Karpas-422 (cell line): Measurements from ENCODE around the gene ANKRD62. TPM values are rescaled to one million over a fixed set of nuclear protein-coding genes. Genes with fewer than 3 reads are reported as not detected.
A peak's percentile ranks its signal among the peaks of the same experiment; 100 is the strongest.

ENCODE experiments used
- DNase-seq: peaks from one replicate; pipeline ENCODE4 v3.0.0-alpha.2; 2015
- H2AFZ ChIP-seq: fragments of 200-600 bp; sonication (generic); 2 replicates; pipeline ENCODE4 v1.6.1; 2014; ENCODE audit warnings: antibody characterized with exemption, low read length, mixed read lengths
- H3K27ac ChIP-seq: fragments of 200-600 bp; sonication (generic); 2 replicates; pipeline ENCODE4 v1.5.1; 2014; ENCODE audit warnings: mild to moderate bottlenecking, low read length, moderate library complexity
- H3K27me3 ChIP-seq: fragments of 200-600 bp; sonication (generic); 2 replicates; pipeline ENCODE4 v1.6.1; 2014; ENCODE audit warnings: low read length, mixed read lengths
- H3K36me3 ChIP-seq: fragments of 200-600 bp; sonication (generic); 2 replicates; pipeline ENCODE4 v1.6.1; 2014; ENCODE audit warnings: low read length, mixed read lengths; ENCODE audit not compliant: insufficient read depth
- H3K4me1 ChIP-seq: fragments of 200-600 bp; sonication (generic); 2 replicates; pipeline ENCODE4 v1.6.1; 2014; ENCODE audit warnings: mild to moderate bottlenecking, low read length, mixed read lengths
- H3K4me2 ChIP-seq: fragments of 200-600 bp; sonication (generic); 2 replicates; pipeline ENCODE4 v1.6.1; 2014; ENCODE audit warnings: low read length, low read depth, mild to moderate bottlenecking; ENCODE audit not compliant: poor library complexity, severe bottlenecking
- H3K4me3 ChIP-seq: fragments of 200-600 bp; sonication (generic); 2 replicates; pipeline ENCODE4 v1.5.1; 2014; ENCODE audit warnings: mild to moderate bottlenecking, antibody characterized with exemption, low read length, mixed read lengths
- H3K79me2 ChIP-seq: fragments of 200-600 bp; sonication (generic); 2 replicates; pipeline ENCODE4 v1.6.1; 2014; ENCODE audit warnings: mild to moderate bottlenecking, low read length, mixed read lengths
- H3K9ac ChIP-seq: fragments of 200-600 bp; sonication (generic); 2 replicates; pipeline ENCODE4 v1.6.0; 2014; ENCODE audit warnings: low read length
- H3K9me2 ChIP-seq: fragments of 200-600 bp; sonication (generic), shearing (Covaris generic); replicated peaks from 2 replicates; pipeline ENCODE4 v1.6.0; 2014; ENCODE audit warnings: mild to moderate bottlenecking, low read length, moderate library complexity; ENCODE audit not compliant: insufficient read depth
- H3K9me3 ChIP-seq: fragments of 300-700, 200-600 bp; sonication (generic); 2 replicates; pipeline ENCODE4 v1.6.1; 2014; ENCODE audit warnings: low read length, mixed read lengths
- H4K20me1 ChIP-seq: fragments of 200-600 bp; sonication (generic); 2 replicates; pipeline ENCODE4 v1.6.1; 2014; ENCODE audit warnings: mild to moderate bottlenecking, antibody characterized with exemption, low read length, low read depth; ENCODE audit not compliant: insufficient read depth
- total RNA-seq: library from RNA; depleted of rRNA; stranded (reverse); fragments of >200 nt; shearing (Covaris generic); gene quantifications from 2 replicates; pipeline ENCODE4 v1.2.3, GENCODE V29; 2014; ENCODE audit warnings: low replicate concordance; rRNA removed

The ANKRD62 gene
- not detected in 2 replicates for total RNA-seq

GRCh38 chr18:12093520-12094257 is at the start of gene ANKRD62:
Gene ANKRD62, plus strand, starts transcription at chr18:12093843. Its CDS starts 175 bp downstream, at chr18:12094018.
- H4K20me1 ChIP-seq = no peaks in the 10 kb centered on the region
- no peak within 1 kb of the TSS for H3K9ac ChIP-seq
- no peak within 1 kb of the TSS for H3K4me3 ChIP-seq
- no peaks in the 10 kb centered on the region for H3K4me1 ChIP-seq
- H3K4me2 ChIP-seq = no peak within 1 kb of the TSS
- H2AFZ ChIP-seq = no peak within 1 kb of the TSS
- no peaks in the 10 kb centered on the region for H3K36me3 ChIP-seq
- no peaks in the 10 kb centered on the region for H3K9me2 ChIP-seq
- H3K79me2 ChIP-seq = no peaks in the 10 kb centered on the region
- H3K27me3 ChIP-seq = no peaks in the 10 kb centered on the region
- H3K27ac ChIP-seq = no peak within 1 kb of the TSS
- no peaks in the 10 kb centered on the region for H3K9me3 ChIP-seq
- no peak for DNase-seq

- H3K4me2 ChIP-seq = no peak overlapping the region
- H3K36me3 ChIP-seq = no peaks in the 10 kb centered on the region
- H3K4me3 ChIP-seq = no peak overlapping the region
- no peaks in the 10 kb centered on the region for H3K9me3 ChIP-seq
- H2AFZ ChIP-seq = no peak overlapping the region
- H3K9me2 ChIP-seq = no peaks in the 10 kb centered on the region
- peaks cover 10% of the 10 kb centered on the region for H3K4me1 ChIP-seq
- H3K27me3 ChIP-seq = no peaks in the 10 kb centered on the region
- no peaks in the 10 kb centered on the region for H3K79me2 ChIP-seq
- no peak for DNase-seq
- H3K27ac ChIP-seq = no peak overlapping the region
- H3K9ac ChIP-seq = no peak overlapping the region
- no peaks in the 10 kb centered on the region for H4K20me1 ChIP-seq
Measured at GRCh38 chr18:12044591-12044990, 49.1 kb upstream of the ANKRD62 start.

DNA sequence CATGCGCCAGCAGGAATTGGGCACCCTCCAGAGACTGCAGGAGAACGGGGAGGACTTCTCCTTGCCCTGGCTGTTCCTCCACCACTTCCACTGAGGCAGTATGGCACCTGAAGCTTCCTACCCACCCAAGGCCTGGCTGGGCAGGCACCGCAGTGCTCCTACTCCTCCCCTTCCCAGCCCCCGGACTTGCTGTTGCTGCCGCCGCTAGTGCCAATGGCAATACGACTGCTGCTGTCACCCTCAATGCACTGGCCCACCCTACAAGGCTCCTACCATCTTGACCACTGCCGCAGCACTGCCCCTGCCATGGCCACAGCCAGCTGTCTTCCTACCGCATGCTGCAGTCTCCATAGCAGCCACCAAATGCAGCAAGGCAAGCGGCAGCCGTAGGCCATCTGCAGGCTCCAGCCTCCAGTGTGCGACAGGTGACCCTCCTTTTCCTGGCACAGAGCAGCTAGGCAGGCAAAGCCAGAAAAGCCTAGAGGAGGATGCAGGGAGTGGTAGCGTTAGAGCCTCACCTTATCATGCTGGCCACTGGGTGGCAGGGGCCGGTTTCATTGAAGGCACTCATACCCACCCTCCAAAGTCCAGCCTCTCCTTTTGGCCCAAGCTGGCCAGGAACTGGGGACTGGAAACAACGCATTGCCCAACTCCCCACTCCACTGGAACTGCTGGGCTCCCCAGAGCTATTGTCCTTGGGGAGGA is 47.4 kb upstream of the ANKRD62 start:
- Histone ChIP-seq H3K27ac (no peak overlapping the region), H3K9me3 (no peaks in the 10 kb centered on the region), H4K20me1 (no peaks in the 10 kb centered on the region), H3K9me2 (no peaks in the 10 kb centered on the region), H3K9ac (no peak overlapping the region), H3K4me2 (no peak overlapping the region), H3K4me3 (no peak overlapping the region), H2AFZ (no peak overlapping the region), H3K79me2 (no peaks in the 10 kb centered on the region), H3K4me1 (peaks cover 27% of the 10 kb centered on the region), H3K36me3 (no peaks in the 10 kb centered on the region), H3K27me3 (no peaks in the 10 kb centered on the region)
- DNase-seq = no peak

DNA sequence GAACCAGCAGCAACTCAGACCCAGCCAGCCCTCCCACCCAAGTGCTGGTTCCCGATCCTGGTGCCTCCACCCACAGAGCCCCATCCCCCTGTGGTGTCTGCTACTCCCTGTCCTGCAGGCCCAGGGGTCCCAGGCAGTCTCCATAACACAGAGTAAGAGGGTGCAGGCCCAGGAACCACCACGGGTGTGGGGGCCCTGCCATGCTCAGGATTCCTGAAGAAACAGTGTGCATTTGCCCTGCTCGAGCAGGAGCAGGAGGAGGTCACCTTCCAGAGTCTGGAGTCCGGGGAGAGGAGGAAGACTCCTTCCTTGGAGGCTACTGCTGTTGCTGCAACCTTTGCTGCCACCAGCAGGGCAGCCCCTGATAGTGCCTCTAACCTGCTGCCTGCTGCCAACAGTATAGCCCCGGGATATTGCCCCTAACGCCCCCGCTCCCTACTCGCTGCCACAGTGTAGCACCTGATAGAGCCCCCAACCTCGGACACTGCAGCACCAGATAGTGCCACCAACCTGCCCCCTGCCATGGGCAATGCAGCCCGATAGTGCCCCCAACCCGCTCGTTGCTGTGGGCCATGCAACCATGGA is 46.8 kb upstream of the ANKRD62 start:
- no peak for DNase-seq
- no peaks in the 10 kb centered on the region for H3K36me3 ChIP-seq
- H3K9me3 ChIP-seq = no peaks in the 10 kb centered on the region
- no peak overlapping the region for H3K27ac ChIP-seq
- no peak overlapping the region for H2AFZ ChIP-seq
- no peak overlapping the region for H3K4me2 ChIP-seq
- no peaks in the 10 kb centered on the region for H3K9me2 ChIP-seq
- H3K79me2 ChIP-seq = no peaks in the 10 kb centered on the region
- peaks cover 28% of the 10 kb centered on the region for H3K4me1 ChIP-seq
- no peak overlapping the region for H3K4me3 ChIP-seq
- H3K9ac ChIP-seq = no peak overlapping the region
- no peaks in the 10 kb centered on the region for H3K27me3 ChIP-seq
- no peaks in the 10 kb centered on the region for H4K20me1 ChIP-seq

- no peak for DNase-seq
- Histone ChIP-seq H3K27ac (no peak overlapping the region), H3K4me2 (no peak overlapping the region), H3K4me3 (no peak overlapping the region), H3K4me1 (peaks cover 34% of the 10 kb centered on the region), H3K36me3 (no peaks in the 10 kb centered on the region), H3K79me2 (no peaks in the 10 kb centered on the region), H3K27me3 (no peaks in the 10 kb centered on the region), H3K9me3 (no peaks in the 10 kb centered on the region), H2AFZ (no peak overlapping the region), H4K20me1 (no peaks in the 10 kb centered on the region), H3K9ac (no peak overlapping the region), H3K9me2 (no peaks in the 10 kb centered on the region)
Measured at GRCh38 chr18:12048010-12048826, 45.4 kb upstream of the ANKRD62 start.

DNA sequence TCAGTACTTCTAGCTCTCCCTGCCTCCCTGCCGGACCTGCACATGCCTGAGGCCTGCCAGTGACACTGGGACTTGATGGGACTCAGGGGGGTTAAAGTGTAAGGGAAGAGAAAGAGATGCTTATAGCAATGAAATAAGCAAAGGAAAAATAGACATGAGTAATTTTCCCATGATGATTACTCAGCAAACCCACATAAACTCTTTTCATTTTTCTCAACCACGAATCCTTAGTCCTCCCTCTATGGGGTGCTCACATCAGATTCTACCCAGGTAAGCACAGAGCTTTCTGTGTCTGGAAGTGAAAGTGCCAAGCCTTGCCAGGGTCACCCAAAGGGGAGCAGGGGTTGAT is 44.8 kb upstream of the ANKRD62 start:
- peaks cover 37% of the 10 kb centered on the region for H3K4me1 ChIP-seq
- no peak overlapping the region for H3K4me2 ChIP-seq
- no peaks in the 10 kb centered on the region for H3K27me3 ChIP-seq
- H3K9ac ChIP-seq = no peak overlapping the region
- no peaks in the 10 kb centered on the region for H3K9me3 ChIP-seq
- no peaks in the 10 kb centered on the region for H4K20me1 ChIP-seq
- no peak overlapping the region for H3K27ac ChIP-seq
- no peak overlapping the region for H2AFZ ChIP-seq
- H3K9me2 ChIP-seq = no peaks in the 10 kb centered on the region
- H3K79me2 ChIP-seq = no peaks in the 10 kb centered on the region
- no peaks in the 10 kb centered on the region for H3K36me3 ChIP-seq
- H3K4me3 ChIP-seq = no peak overlapping the region
- DNase-seq = no peak

- no peaks in the 10 kb centered on the region for H3K9me2 ChIP-seq
- H3K9me3 ChIP-seq = no peaks in the 10 kb centered on the region
- H3K9ac ChIP-seq = peak overlapping the region; percentile 38
- H4K20me1 ChIP-seq = no peaks in the 10 kb centered on the region
- peak overlapping the region; percentile 15; the same call in 1 of the 2 replicates for H3K4me3 ChIP-seq
- H3K4me1 ChIP-seq = peaks cover 37% of the 10 kb centered on the region
- peak overlapping the region; percentile 79 for H2AFZ ChIP-seq
- H3K79me2 ChIP-seq = no peaks in the 10 kb centered on the region
- H3K27me3 ChIP-seq = no peaks in the 10 kb centered on the region
- peak overlapping the region; percentile 55 for H3K4me2 ChIP-seq
- DNase-seq = peak; percentile 79
- peak overlapping the region; percentile 81 for H3K27ac ChIP-seq
- H3K36me3 ChIP-seq = no peaks in the 10 kb centered on the region
Measured at GRCh38 chr18:12049978-12050811, 43.4 kb upstream of the ANKRD62 start.
